Stomach (tissue), 4 donors: ENCODE results near the gene SLC15A3.

Experiments
- POLR2AphosphoS5 ChIP-seq, 3 donors: sonication (generic); formaldehyde crosslinking; IDR thresholded peaks; one replicate each; pipeline ENCODE4 v1.6.1; 2016; ENCODE audit warnings: antibody characterized with exemption in 3 of 3
- TF ChIP-seq, protein P1 (sequence below), 7 experiments: fragments of 450-650 bp in 4 of 7; fragments of 200-600 bp in 3 of 7; sonication (generic) in 3 of 7; IDR thresholded peaks; one replicate each; pipeline ENCODE4 v1.5.1; 2016 to 2019; ENCODE audit warnings: antibody characterized with exemption in 7 of 7, control low read depth in 2 of 7, mild to moderate bottlenecking in 1 of 7

GRCh38 chr11:60941371-60942119 is 10.4 kb downstream of the SLC15A3 start:
- TF ChIP-seq, protein P1, sequence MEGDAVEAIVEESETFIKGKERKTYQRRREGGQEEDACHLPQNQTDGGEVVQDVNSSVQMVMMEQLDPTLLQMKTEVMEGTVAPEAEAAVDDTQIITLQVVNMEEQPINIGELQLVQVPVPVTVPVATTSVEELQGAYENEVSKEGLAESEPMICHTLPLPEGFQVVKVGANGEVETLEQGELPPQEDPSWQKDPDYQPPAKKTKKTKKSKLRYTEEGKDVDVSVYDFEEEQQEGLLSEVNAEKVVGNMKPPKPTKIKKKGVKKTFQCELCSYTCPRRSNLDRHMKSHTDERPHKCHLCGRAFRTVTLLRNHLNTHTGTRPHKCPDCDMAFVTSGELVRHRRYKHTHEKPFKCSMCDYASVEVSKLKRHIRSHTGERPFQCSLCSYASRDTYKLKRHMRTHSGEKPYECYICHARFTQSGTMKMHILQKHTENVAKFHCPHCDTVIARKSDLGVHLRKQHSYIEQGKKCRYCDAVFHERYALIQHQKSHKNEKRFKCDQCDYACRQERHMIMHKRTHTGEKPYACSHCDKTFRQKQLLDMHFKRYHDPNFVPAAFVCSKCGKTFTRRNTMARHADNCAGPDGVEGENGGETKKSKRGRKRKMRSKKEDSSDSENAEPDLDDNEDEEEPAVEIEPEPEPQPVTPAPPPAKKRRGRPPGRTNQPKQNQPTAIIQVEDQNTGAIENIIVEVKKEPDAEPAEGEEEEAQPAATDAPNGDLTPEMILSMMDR (IDR thresholded peaks at IDR 0.05) = no peak
- no peak for TF ChIP-seq POLR2AphosphoS5 (IDR thresholded peaks at IDR 0.05)
